Tibial nerve (tissue), 3 donors: Measurements from ENCODE around the gene ZFYVE9.

Source experiments
- POLR2A ChIP-seq, 2 donors: fragments of 450-650 bp; IDR thresholded peaks; one replicate each; pipeline ENCODE4 v1.6.1; 2017; ENCODE audit warnings: antibody characterized with exemption in 2 of 2, mild to moderate bottlenecking in 2 of 2, moderate library complexity in 2 of 2
- TF ChIP-seq, protein P1 (sequence below), 5 experiments: fragments of 200-600 bp in 3 of 5; fragments of 450-650 bp in 2 of 5; sonication (generic) in 3 of 5; IDR thresholded peaks; one replicate each; pipeline ENCODE4 v1.5.1; 2016 to 2019; ENCODE audit warnings: antibody characterized with exemption in 5 of 5, mild to moderate bottlenecking in 3 of 5, moderate library complexity in 2 of 5

DNA sequence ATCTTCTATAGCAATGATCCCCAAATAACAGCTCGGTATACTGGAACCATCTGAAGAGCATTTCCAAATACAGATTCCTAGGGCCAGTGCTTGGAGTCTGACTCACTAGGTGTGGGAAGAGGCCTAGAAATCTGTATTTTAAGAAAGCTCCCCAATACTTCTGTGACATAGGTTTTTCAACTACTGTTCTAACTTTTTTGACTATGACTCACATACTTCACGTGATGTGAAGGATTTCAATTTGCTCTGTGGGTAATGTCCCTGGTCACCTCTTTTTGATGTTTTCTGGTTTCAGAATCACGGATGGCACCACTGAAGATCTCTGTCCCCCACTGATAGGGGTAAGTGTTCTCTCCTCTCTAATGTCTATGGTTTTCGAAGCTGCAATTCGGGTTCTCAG lies 251.3 kb downstream of the ZFYVE9 start:
- TF ChIP-seq, protein P1, sequence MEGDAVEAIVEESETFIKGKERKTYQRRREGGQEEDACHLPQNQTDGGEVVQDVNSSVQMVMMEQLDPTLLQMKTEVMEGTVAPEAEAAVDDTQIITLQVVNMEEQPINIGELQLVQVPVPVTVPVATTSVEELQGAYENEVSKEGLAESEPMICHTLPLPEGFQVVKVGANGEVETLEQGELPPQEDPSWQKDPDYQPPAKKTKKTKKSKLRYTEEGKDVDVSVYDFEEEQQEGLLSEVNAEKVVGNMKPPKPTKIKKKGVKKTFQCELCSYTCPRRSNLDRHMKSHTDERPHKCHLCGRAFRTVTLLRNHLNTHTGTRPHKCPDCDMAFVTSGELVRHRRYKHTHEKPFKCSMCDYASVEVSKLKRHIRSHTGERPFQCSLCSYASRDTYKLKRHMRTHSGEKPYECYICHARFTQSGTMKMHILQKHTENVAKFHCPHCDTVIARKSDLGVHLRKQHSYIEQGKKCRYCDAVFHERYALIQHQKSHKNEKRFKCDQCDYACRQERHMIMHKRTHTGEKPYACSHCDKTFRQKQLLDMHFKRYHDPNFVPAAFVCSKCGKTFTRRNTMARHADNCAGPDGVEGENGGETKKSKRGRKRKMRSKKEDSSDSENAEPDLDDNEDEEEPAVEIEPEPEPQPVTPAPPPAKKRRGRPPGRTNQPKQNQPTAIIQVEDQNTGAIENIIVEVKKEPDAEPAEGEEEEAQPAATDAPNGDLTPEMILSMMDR (IDR thresholded peaks at IDR 0.05) = no peak
- no peak for TF ChIP-seq POLR2A (IDR thresholded peaks at IDR 0.05)
